ENCODE results near the gene MYH14. TPM values are rescaled to one million over a fixed set of nuclear protein-coding genes. Genes with fewer than 3 reads are reported as not detected.

The MYH14 gene
- total and polyA plus RNA-seq, 2 of the 8 experiments (the other 6 are each of a cell fraction or from before 2014, with no cell fraction given) = 17.3 to 28.6 TPM

GRCh38 chr19:50290011-50290410, 86.6 kb downstream of the MYH14 start:
- H2BK12ac ChIP-seq (ENCODE audit: low read depth, low read length) = 0 out of 2 replicates have a peak overlapping the region, but pooled peaks have one; percentile 17
- H3K9ac ChIP-seq (replicated peaks in 1 of 4; ENCODE audit: extremely low read depth in 1 of 4, low read depth in 3 of 4, low read length in 3 of 4) = no peak overlapping the region
- DNase-seq (ENCODE audit: low read depth in 1 of 2, low spot score in 2 of 2) (no peak), FAIRE-seq (no peak)
- H3K79me1 ChIP-seq (ENCODE audit: low read depth, low read length) = no peaks in the 10 kb centered on the region; the same call in 1 of the 2 replicates
- H3K4ac ChIP-seq (replicated peaks; ENCODE audit: insufficient read length, low read depth, low read length) = no peak overlapping the region
- H3K79me2 ChIP-seq (ENCODE audit: control insufficient read depth in 1 of 2, insufficient read depth in 2 of 2, low read length in 2 of 2) = no peaks in the 10 kb centered on the region
- CTCF ChIA-PET (ENCODE audit: partially characterized antibody) = interaction anchor here (0.8 to 3.0 kb wide), 8 partner anchors 9 to 142 kb away, joined by 3 to 12 read pairs (median 6); no protein-coding TSS in a partner anchor
- H3K27me3 ChIP-seq (replicated peaks in 1 of 4; ENCODE audit: control insufficient read depth in 3 of 4, extremely low read depth in 1 of 4, insufficient read depth in 3 of 4, low read length in 3 of 4) = no peaks in the 10 kb centered on the region
- H2AFZ ChIP-seq (ENCODE audit: low read length) = no peak overlapping the region
- WGBS, 2 experiments (ENCODE audit: extremely low coverage in 1 of 2, insufficient coverage in 1 of 2, insufficient read length in 1 of 2, insufficient replicate concordance in 2 of 2, low coverage in 1 of 2, low lambda C conversion rate in 2 of 2, missing lambda C conversion rate in 1 of 2) = 70% methylated on average over 6 of the region's 6 CpGs; no CpG with 5 or more reads in 1 of the 2 experiments
- peaks cover 4 to 26% (median 16%) of the 10 kb centered on the region in 4 experiments for H3K36me3 ChIP-seq (ENCODE audit: control insufficient read depth in 2 of 4, insufficient read depth in 4 of 4, low read length in 3 of 4)
- H3K23me2 ChIP-seq (ENCODE audit: low read depth, low read length) = peaks cover 3% of the 10 kb centered on the region; the same call in 1 of the 2 replicates
- POLR2A ChIA-PET (ENCODE audit: partially characterized antibody) = interaction anchor here (2.0 kb wide), 1 partner anchor 11 kb away, joined by 5 read pairs; no protein-coding TSS in a partner anchor
- no peak overlapping the region for H2BK20ac ChIP-seq (ENCODE audit: low read length)
- no peak overlapping the region for H4K8ac ChIP-seq (ENCODE audit: extremely low read depth, insufficient read depth, low read length)
- H2BK120ac ChIP-seq (replicated peaks; ENCODE audit: low read depth, low read length) = no peak overlapping the region
- no peak overlapping the region for H4K5ac ChIP-seq (ENCODE audit: insufficient read length, low read depth, low read length)
- no peak overlapping the region for H3K23ac ChIP-seq (ENCODE audit: insufficient read length)
- H3K4me3 ChIP-seq (ENCODE audit: extremely low read depth in 1 of 4, insufficient read depth in 2 of 4, low read depth in 3 of 4, low read length in 4 of 4) = no peak overlapping the region
- H3K14ac ChIP-seq (ENCODE audit: insufficient read length) = no peak overlapping the region
- peaks cover 0 to 20% (median 4%) of the 10 kb centered on the region in 4 experiments; a peak in 5 of 7 replicates for H3K4me1 ChIP-seq (replicated peaks in 1 of 4; ENCODE audit: control insufficient read depth in 3 of 4, insufficient read depth in 4 of 4, low read length in 3 of 4)
- H2BK5ac ChIP-seq (ENCODE audit: low read depth, low read length) = no peak overlapping the region
- no peak overlapping the region for H3K18ac ChIP-seq (ENCODE audit: extremely low read depth, low read length)
- H3K56ac ChIP-seq (replicated peaks; ENCODE audit: insufficient read length, low read depth, low read length) = no peak overlapping the region
- H4K91ac ChIP-seq (replicated peaks; ENCODE audit: insufficient read length, low read length) = no peak overlapping the region
- H3K9me3 ChIP-seq (ENCODE audit: insufficient read depth in 2 of 2, low read depth in 1 of 2, low read length in 1 of 2) = peaks cover 9% of the 10 kb centered on the region in 2 experiments; a peak in 2 of 4 replicates
- 0 out of 2 replicates have a peak overlapping the region, but pooled peaks have one; percentile 16 for H2BK15ac ChIP-seq (ENCODE audit: low read length)
- peaks cover 0 to 4% of the 10 kb centered on the region in 2 experiments for H4K20me1 ChIP-seq (replicated peaks in 1 of 2; ENCODE audit: control insufficient read depth in 1 of 2, insufficient read depth in 2 of 2, low read length in 2 of 2)
- no peak overlapping the region for H3K4me2 ChIP-seq (ENCODE audit: insufficient read depth in 1 of 2, low read depth in 2 of 2, low read length in 2 of 2)
- H3K27ac ChIP-seq (ENCODE audit: low read depth, low read length) = no peak overlapping the region
- no peak overlapping the region for H2AK5ac ChIP-seq (ENCODE audit: low read depth, low read length)
- TF ChIP-seq RAD21 (IDR thresholded peaks at IDR 0.05 in 1 of 2, conservative IDR thresholded peaks at IDR 0.05 in 1 of 2; ENCODE audit: low read depth in 2 of 2, low read length in 2 of 2) (peak; percentile 23 to 32; a peak in 2 of 4 replicates), SIN3A (conservative IDR thresholded peaks at IDR 0.05 in 1 of 2, IDR thresholded peaks at IDR 0.05 in 1 of 2; ENCODE audit: low read depth in 1 of 2, low read length in 2 of 2) (no peak), RBBP5 (IDR thresholded peaks at IDR 0.05; ENCODE audit: borderline replicate concordance, low read depth, low read length) (no peak), NANOG (IDR thresholded peaks at IDR 0.05; ENCODE audit: insufficient read depth, low read depth, low read length, poor library complexity, severe bottlenecking) (no peak), SP2 (IDR thresholded peaks at IDR 0.05; ENCODE audit: low read length) (no peak), CTBP2 (IDR thresholded peaks at IDR 0.05; ENCODE audit: borderline replicate concordance, insufficient read depth, insufficient read length, low read length) (no peak), TCF12 (IDR thresholded peaks at IDR 0.05; ENCODE audit: low read depth, low read length) (no peak), RXRA (IDR thresholded peaks at IDR 0.05; ENCODE audit: insufficient read depth, low read depth, low read length) (no peak), CTCF (IDR thresholded peaks at IDR 0.05; ENCODE audit: control extremely low read depth in 1 of 3, insufficient read depth in 1 of 3, low read depth in 1 of 3, low read length in 3 of 3) (peak; percentile 15 to 35 (median 24); a peak in 3 of 4 replicates)
